NCI-H1694 (cell line): ENCODE data around the gene CSNK1G2.

Source experiments
- DNase-seq: peaks from one replicate; lab custom pipeline; 2025; lab: John Stamatoyannopoulos, UW

CSNK1G2 gene

GRCh38 chr19:1944088-1944915, 3.3 kb downstream of the CSNK1G2 start:
- no peak for DNase-seq

DNA sequence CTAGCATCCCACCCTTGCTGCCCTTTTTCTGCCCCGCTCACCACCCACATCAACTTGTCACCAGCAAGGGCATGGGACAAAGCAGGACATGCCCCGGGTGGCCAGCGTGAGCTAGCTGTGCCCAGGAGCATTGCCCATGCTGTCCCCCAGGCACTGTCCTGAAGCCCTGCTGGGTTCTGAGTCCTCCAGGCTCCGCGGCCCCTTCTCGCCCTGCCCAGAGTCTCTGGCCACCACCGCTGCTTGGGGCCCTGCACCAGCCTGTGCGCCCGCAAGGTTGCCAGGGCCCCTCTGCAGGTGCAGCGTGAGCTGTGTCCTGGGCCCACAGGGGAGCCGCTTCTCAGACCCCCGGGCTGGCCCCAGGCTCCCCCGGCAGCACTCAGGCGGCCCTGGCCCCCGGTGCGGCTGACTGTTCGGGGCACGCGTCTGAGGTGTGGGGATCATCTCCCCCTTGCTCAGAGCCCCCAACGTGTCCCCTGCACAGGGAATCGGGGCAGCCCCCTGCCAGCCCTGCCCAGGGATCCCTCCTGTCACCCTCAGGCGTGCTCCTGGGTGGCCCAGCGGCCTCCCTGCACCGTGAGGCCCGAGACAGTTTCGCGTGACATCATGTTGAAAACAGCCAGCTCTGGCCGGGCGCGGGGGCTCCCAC, 4.1 kb downstream of the CSNK1G2 start:
- DNase-seq: no peak

DNA sequence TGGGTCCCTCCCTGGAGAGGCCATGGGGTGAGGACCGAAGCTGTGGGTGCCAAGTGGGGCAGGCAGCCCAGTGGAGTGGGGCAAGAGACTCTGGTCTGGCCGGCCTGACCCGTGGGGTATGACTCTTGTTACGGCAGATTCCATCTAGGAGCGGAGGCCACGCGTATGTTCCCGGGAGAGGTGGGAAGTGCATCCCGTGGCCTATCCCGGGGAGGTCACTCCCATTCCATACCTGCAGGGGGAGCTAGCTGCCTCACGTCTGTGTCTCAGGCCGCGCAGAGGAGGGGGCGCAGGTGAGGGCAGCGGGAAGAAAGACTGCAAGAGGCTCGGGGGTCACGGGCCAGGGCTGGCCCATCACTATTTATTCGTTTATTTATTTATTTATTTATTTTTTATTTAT, 4.9 kb downstream of the CSNK1G2 start:
- peak; percentile 22 for DNase-seq

DNA sequence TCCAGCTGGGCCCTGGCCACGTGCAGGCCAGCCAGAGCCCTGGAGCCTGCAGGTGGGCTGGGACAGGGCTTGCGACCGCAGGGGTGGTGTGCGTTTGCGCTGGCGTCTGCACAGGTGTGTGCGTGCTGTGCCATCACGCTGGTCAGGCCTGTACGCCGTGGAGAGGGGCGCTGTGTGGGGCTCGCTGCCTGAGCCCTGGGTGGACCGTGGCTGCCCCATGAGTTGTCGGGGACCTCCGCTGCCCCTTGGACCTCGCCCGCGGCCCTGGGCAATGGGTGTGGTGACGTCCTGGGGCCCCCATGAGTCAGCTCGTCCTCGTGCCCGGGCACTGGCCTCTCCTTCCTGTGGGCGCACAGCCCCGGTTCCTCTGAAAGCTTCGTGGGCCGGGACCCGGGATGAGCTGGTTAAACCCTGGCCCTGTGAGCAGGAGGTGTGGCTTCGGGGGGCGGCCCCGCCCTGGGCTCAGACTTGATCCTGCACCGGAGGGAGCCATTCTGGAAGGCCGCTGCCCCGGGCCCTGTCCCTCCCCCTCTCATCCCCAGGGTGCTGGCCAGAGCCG, 6.8 kb downstream of the CSNK1G2 start:
- DNase-seq: no peak

DNA sequence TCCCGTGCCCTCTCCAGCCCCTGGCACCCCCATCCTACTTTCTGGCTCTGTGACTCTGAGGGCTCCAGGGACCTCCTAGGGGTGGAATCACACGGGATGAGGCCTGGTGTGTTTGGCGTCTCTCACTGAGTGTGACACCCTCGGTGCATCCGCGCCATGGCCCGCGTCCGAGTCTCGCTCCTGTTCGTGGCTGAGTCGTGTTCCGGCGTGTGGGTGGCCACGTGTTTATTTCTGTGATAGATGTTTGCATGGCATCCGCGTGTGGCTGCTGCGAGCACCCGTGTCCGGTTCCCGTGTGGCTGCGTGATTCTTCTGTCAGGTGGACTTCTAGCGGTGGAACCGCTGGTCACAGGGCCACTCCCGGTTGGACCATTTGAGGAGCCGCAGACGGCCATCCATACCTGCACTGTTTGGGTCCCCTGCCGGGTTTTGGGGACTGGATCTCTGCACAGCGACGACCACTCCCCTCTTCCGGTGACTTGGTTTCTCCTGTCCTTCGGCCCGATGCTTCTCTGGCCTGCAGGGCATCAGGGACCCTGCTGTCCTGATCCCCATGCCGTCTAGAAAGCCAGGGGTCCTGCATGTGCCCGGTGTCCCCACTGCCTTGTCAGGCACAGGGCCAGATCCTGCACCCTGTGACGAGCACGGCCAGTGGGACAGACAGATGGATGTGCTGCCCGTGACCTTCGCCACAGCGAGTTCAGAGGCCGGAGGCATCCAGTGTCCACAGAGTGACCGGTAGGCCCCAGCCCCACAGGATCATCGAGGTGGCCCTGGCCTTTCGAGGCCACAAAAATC, 8.5 kb downstream of the CSNK1G2 start:
- no peak for DNase-seq

- no peak for DNase-seq
Measured at GRCh38 chr19:1950640-1951039, 9.7 kb downstream of the CSNK1G2 start.

DNA sequence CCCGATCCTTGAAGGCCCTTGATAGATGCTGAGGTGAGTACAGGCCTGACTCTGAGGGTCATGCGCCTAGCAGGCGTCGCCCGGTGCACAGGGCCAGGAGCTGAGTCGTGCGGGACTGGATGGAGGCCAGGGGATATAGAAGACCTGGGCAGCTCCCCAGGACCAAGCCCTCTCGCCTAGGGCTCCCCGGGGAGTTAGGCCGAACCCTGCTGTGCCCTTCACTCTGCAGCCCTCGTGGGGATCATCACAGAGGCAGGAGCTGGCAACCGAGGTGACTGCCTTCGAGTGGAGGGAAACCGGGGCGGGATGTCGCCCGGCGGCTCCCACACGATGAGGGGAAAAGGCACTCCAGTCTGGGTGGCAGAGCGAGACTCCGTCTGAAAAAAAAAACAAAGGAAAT, 11.7 kb downstream of the CSNK1G2 start:
- no peak for DNase-seq

GRCh38 chr19:1953037-1953436, 12.1 kb downstream of the CSNK1G2 start:
- no peak for DNase-seq

- no peak for DNase-seq
Measured at GRCh38 chr19:1953441-1954094, 12.6 kb downstream of the CSNK1G2 start.

DNA sequence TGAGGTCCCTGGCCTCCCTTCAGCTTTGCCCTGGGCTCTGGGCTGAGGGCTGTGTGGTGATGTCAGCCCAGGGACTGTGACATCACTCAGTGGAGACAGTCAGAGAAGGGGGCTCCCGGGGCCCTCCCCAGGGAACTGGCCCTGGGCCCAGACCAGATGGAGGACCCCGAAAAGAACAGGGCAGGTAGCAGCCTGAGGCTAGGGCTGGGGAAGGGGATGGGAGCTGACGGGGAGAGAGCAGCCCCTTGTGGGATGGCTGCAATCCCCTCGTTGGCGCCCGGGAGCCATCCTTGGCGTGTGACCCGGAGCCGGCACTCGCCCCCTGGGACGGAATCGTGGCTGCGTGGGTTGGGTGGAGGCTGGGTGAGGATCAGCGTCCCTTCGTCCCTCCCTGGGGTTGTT, 13.6 kb downstream of the CSNK1G2 start:
- DNase-seq: no peak

DNA sequence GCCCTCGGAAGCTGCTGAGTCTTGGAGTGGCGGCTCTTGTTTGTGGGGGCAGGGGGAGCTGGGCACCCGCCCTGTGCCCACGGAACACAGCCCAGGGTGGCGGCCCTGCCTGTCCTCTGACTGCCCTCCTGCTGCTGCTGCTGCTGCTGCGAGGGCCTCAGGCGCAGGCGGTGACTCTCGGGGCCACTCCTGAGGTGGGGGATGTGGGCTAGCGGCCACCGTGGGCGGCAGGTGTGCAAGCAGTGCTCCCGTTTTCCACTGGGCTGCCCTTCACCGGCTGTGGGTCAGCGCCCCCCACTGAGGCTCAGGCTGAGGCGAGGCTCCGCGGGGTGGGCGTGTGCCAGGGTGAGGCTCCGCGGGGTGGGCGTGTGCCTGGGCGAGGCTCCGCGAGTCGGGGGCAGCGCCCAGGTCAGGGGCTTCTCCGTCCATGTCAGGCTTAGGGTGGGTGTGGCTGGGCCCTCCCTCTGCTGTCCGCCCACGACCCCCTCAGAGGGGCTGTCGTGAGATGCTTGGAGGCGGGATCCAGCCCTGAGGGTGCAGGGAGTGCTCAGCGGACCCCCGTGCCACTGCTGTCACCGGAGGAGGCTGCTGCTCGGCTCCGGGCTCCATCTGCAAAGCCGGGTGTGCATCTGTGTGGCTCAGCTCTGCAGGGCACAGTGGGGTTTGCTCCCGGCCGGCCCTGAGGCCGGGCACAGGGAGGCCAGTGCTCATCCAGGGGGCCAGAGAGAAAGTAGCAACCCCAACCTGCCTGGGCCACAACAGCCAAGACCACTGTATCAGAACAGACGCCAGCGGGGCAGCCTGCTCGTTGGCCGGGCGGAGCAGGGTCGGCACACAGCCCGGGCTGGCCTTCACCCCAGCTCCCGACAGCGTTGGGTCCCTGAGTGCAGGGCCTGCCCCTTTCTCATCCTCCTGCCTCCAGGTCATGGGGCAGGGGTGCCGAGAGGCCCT, 14.5 kb downstream of the CSNK1G2 start:
- no peak for DNase-seq

- DNase-seq: no peak
Measured at GRCh38 chr19:1956122-1956494, 15.1 kb downstream of the CSNK1G2 start.

GRCh38 chr19:1956868-1957492, 16.0 kb downstream of the CSNK1G2 start:
- DNase-seq: no peak

- no peak for DNase-seq
Measured at GRCh38 chr19:1957562-1958248, 16.7 kb downstream of the CSNK1G2 start.

DNA sequence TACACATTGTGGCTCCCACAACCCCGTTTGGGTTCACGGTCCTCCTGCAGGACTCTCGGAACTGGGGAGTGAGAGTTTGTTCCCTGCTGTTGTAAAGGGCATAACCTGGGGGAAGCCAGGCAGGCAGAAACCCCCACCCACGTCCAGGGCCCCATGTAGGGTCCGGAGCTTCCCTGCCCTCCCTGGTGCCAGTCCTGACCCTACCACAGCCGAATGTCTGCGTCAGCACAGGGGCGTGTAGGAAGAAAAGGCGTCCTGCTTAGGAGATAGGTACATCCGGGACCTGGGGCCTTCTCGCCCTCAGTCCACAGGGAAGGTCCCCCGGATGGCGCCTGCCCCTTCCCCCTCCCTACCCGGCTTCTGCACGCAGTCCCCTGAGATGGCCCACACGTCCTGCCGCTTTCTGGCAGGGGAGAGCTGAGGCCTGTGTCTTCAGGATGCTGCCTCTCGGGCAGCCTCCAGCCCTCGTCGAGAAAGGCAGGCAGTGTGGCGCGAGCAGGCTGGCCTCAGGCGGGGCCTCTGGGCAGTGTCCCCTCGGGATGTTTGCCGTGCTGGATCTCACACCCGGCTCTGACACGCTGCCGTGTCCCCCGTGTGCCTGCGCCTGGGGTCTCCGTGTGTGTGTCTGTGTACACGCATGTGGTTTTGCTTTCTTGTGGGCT, 19.1 kb downstream of the CSNK1G2 start:
- DNase-seq: no peak

GRCh38 chr19:1961000-1961883, 20.3 kb downstream of the CSNK1G2 start:
- DNase-seq: no peak

GRCh38 chr19:1962674-1963073, 21.7 kb downstream of the CSNK1G2 start:
- no peak for DNase-seq

DNA sequence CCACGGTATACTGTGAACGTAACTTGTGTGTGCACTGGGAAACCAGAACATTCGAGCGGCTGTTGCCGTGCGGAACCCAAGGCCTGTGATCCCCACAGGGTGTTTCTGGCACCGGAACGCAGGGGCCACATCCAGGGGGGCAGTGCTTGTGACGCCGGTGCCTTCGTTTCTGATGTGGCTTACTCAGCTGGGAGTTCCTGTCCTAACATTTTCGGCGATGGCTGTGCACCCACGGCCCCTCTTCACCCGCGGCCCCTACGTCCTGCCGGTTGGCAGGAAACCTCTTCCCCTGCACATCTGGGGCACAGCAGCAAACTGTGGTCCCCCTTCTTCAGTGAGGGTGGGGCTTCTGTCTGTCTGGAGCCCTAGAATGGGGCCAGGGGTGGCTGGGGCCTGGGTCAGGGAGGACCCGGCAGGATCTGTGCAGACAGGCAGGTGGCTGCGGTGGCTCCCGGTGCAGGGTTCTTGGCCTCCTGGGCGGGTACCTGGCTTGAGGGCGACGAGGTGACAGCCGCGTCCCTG, 26.2 kb downstream of the CSNK1G2 start:
- DNase-seq: no peak
